Activated CD4-positive, alpha-beta memory T cell treated with anti-CD3 and anti-CD28 coated beads, Interleukin-2, amount 10 ng/mL, durations not matched to agents 7 days and 5 days (primary cell): ENCODE measurements around the gene TMEM191C. TPM values are rescaled to one million over a fixed set of nuclear protein-coding genes. Genes with fewer than 3 reads are reported as not detected.
A peak's percentile ranks its signal among the peaks of the same experiment; 100 is the strongest.
"Not testable (repeated sequence)": the region's sequence is repeated elsewhere in the genome, so short reads cannot be mapped to it uniquely, and the experiment has no call there.

ENCODE experiments used
- CTCF ChIA-PET: fragments of 350-600 bp; sonication (Branson Sonifier 250); formaldehyde crosslinking; loops from one replicate; lab custom pipeline; 2021; ENCODE audit warnings: antibody characterized with exemption, inconsistent platforms; lab: Charles Lee
- POLR2A ChIA-PET: fragments of 350-600 bp; sonication (Branson Sonifier 250); formaldehyde crosslinking; loops from one replicate; lab custom pipeline; 2021; ENCODE audit warnings: antibody characterized with exemption; lab: Charles Lee
- DNase-seq: peaks from one replicate; pipeline ENCODE4 v3.0.0-alpha.2; 2020
- H3K27ac Mint-ChIP-seq: one replicate; pipeline ENCODE4 v1.8.0; 2021; ENCODE audit warnings: mild to moderate bottlenecking, mixed read lengths
- H3K27me3 Mint-ChIP-seq: one replicate; pipeline ENCODE4 v1.8.0; 2021; ENCODE audit warnings: mixed read lengths
- H3K36me3 Mint-ChIP-seq: one replicate; pipeline ENCODE4 v1.8.0; 2021; ENCODE audit warnings: low read depth, mixed read lengths
- H3K4me1 Mint-ChIP-seq: one replicate; pipeline ENCODE4 v1.8.0; 2021; ENCODE audit warnings: mixed read lengths
- H3K4me3 Mint-ChIP-seq: one replicate; pipeline ENCODE4 v1.8.0; 2021; ENCODE audit warnings: mild to moderate bottlenecking, mixed read lengths
- H3K9me3 Mint-ChIP-seq: one replicate; pipeline ENCODE4 v1.8.0; 2021; ENCODE audit warnings: mixed read lengths
- total RNA-seq, 2 experiments: library from RNA; stranded (reverse); gene quantifications; one replicate each; pipeline ENCODE4 v1.2.3, GENCODE V29; 2021

The TMEM191C gene
- 1 to 10 TPM in 1 of 2 experiments, under 1 TPM in 1; 0.48 to 1.4 TPM for total RNA-seq

GRCh38 chr22:21467337-21468193 is at the start of gene TMEM191C:
TMEM191C (plus strand) TSS chr22:21467387; CDS start chr22:21467460, 73 bp downstream.
- H3K4me1 Mint-ChIP-seq, DNase-seq, POLR2A ChIA-PET, H3K36me3 Mint-ChIP-seq, H3K27me3 Mint-ChIP-seq, H3K9me3 Mint-ChIP-seq, CTCF ChIA-PET: not testable (repeated sequence)
- Mint-ChIP-seq H3K4me3 (peak within 1 kb of the TSS; percentile 76), H3K27ac (peak within 1 kb of the TSS; percentile 86)

- H3K36me3 Mint-ChIP-seq, CTCF ChIA-PET, POLR2A ChIA-PET, H3K27ac Mint-ChIP-seq, H3K9me3 Mint-ChIP-seq, DNase-seq, H3K4me1 Mint-ChIP-seq, H3K27me3 Mint-ChIP-seq: not testable (repeated sequence)
- peak overlapping the region; percentile 43 for H3K4me3 Mint-ChIP-seq
These were observed 49.3 kb upstream of the TMEM191C start for GRCh38 chr22:21417853-21418252.

GRCh38 chr22:21418974-21419638 is 48.1 kb upstream of the TMEM191C start:
- H3K36me3 Mint-ChIP-seq, DNase-seq, H3K9me3 Mint-ChIP-seq, POLR2A ChIA-PET, CTCF ChIA-PET, H3K27ac Mint-ChIP-seq, H3K27me3 Mint-ChIP-seq, H3K4me1 Mint-ChIP-seq, H3K4me3 Mint-ChIP-seq: not testable (repeated sequence)

- CTCF ChIA-PET, DNase-seq, H3K4me3 Mint-ChIP-seq, POLR2A ChIA-PET, H3K4me1 Mint-ChIP-seq, H3K27ac Mint-ChIP-seq, H3K27me3 Mint-ChIP-seq, H3K36me3 Mint-ChIP-seq, H3K9me3 Mint-ChIP-seq: not testable (repeated sequence)
These were observed 46.9 kb upstream of the TMEM191C start for GRCh38 chr22:21420180-21420763.

GRCh38 chr22:21424084-21424709 is 43.0 kb upstream of the TMEM191C start:
- POLR2A ChIA-PET, H3K27ac Mint-ChIP-seq, H3K36me3 Mint-ChIP-seq, H3K9me3 Mint-ChIP-seq, DNase-seq, H3K4me1 Mint-ChIP-seq, CTCF ChIA-PET, H3K27me3 Mint-ChIP-seq, H3K4me3 Mint-ChIP-seq: not testable (repeated sequence)

GRCh38 chr22:21434378-21435233 is 32.6 kb upstream of the TMEM191C start:
- H3K4me1 Mint-ChIP-seq, CTCF ChIA-PET, H3K27me3 Mint-ChIP-seq, H3K4me3 Mint-ChIP-seq, DNase-seq, H3K9me3 Mint-ChIP-seq, POLR2A ChIA-PET, H3K27ac Mint-ChIP-seq, H3K36me3 Mint-ChIP-seq: not testable (repeated sequence)

GRCh38 chr22:21435998-21436810 is 31.0 kb upstream of the TMEM191C start:
- H3K4me1 Mint-ChIP-seq, H3K9me3 Mint-ChIP-seq, POLR2A ChIA-PET, H3K27me3 Mint-ChIP-seq, H3K27ac Mint-ChIP-seq, DNase-seq, CTCF ChIA-PET, H3K4me3 Mint-ChIP-seq, H3K36me3 Mint-ChIP-seq: not testable (repeated sequence)

GRCh38 chr22:21438013-21438412 is 29.2 kb upstream of the TMEM191C start:
- H3K27me3 Mint-ChIP-seq, POLR2A ChIA-PET, H3K4me1 Mint-ChIP-seq, H3K36me3 Mint-ChIP-seq, H3K4me3 Mint-ChIP-seq, CTCF ChIA-PET, H3K9me3 Mint-ChIP-seq, DNase-seq, H3K27ac Mint-ChIP-seq: not testable (repeated sequence)

GRCh38 chr22:21440018-21440636 is 27.1 kb upstream of the TMEM191C start:
- POLR2A ChIA-PET, CTCF ChIA-PET: not testable (repeated sequence)

GRCh38 chr22:21440676-21441075 is 26.5 kb upstream of the TMEM191C start:
- POLR2A ChIA-PET, H3K27me3 Mint-ChIP-seq, CTCF ChIA-PET, H3K4me3 Mint-ChIP-seq, H3K27ac Mint-ChIP-seq, H3K36me3 Mint-ChIP-seq, DNase-seq, H3K4me1 Mint-ChIP-seq, H3K9me3 Mint-ChIP-seq: not testable (repeated sequence)

More at GRCh38 chr22:21440018-21440636, 27.1 kb upstream of the TMEM191C start:
- not testable (repeated sequence) for DNase-seq, H3K27me3 Mint-ChIP-seq, H3K9me3 Mint-ChIP-seq, H3K36me3 Mint-ChIP-seq, H3K4me1 Mint-ChIP-seq, H3K4me3 Mint-ChIP-seq, H3K27ac Mint-ChIP-seq

- POLR2A ChIA-PET, H3K4me1 Mint-ChIP-seq, H3K27me3 Mint-ChIP-seq, CTCF ChIA-PET, H3K4me3 Mint-ChIP-seq, H3K9me3 Mint-ChIP-seq, H3K36me3 Mint-ChIP-seq, DNase-seq, H3K27ac Mint-ChIP-seq: not testable (repeated sequence)
These were observed 26.0 kb upstream of the TMEM191C start for GRCh38 chr22:21441170-21441569.

GRCh38 chr22:21442123-21442522 is 25.1 kb upstream of the TMEM191C start:
- H3K27me3 Mint-ChIP-seq, DNase-seq, CTCF ChIA-PET, H3K36me3 Mint-ChIP-seq, H3K4me1 Mint-ChIP-seq, POLR2A ChIA-PET, H3K9me3 Mint-ChIP-seq, H3K27ac Mint-ChIP-seq, H3K4me3 Mint-ChIP-seq: not testable (repeated sequence)
